GM12874 (cell line): ENCODE results near the gene RFX5.

Experiments used
- TF ChIP-seq, protein P1 (sequence below): IDR thresholded peaks from 2 replicates; pipeline ENCODE4 v1.5.1; 2011; ENCODE audit warnings: low read depth, mild to moderate bottlenecking, control low read depth, low read length, moderate library complexity; ENCODE audit not compliant: insufficient read depth

The RFX5 gene

DNA sequence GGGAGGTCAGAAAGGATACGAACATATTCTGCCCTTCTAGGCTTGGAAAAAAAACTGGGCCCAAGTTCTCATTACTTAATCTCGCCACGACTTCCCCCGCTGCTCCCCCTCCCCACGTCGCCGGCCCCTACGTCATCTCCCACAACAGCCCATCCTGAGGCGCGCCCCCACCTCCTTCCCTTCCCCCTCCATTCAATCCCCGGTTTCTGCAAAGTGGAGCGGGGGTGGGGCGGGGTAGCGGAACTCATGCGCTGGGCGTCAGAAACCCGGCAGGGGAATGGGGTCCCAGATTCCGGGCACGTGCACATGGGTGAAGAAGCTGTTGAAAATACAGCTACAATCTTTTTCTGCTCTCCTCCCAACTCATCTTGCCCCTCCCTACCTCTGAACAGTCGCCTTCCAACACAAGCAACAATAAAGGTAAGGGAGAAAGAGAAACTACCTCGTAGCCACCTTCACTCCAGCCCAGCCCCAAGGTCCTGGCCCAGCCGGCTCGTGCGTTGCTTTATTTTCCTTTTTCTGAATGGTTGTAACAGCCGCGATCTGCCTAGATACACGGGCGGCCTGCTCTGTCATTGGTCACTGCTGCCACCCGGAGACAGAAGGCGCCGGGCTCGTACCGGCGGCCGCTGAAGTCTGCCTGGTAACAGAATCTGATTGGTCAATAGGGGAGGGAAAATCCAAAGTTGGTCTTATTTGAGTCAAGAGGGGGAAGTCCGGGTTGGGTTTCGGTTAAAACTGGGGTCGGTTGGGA, at the start of gene RFX5:
Gene RFX5 (minus strand): TSS at position 484 of the 754 bp plus-strand sequence. CDS start 932 bp downstream, outside the sequence.
- TF ChIP-seq, protein P1, sequence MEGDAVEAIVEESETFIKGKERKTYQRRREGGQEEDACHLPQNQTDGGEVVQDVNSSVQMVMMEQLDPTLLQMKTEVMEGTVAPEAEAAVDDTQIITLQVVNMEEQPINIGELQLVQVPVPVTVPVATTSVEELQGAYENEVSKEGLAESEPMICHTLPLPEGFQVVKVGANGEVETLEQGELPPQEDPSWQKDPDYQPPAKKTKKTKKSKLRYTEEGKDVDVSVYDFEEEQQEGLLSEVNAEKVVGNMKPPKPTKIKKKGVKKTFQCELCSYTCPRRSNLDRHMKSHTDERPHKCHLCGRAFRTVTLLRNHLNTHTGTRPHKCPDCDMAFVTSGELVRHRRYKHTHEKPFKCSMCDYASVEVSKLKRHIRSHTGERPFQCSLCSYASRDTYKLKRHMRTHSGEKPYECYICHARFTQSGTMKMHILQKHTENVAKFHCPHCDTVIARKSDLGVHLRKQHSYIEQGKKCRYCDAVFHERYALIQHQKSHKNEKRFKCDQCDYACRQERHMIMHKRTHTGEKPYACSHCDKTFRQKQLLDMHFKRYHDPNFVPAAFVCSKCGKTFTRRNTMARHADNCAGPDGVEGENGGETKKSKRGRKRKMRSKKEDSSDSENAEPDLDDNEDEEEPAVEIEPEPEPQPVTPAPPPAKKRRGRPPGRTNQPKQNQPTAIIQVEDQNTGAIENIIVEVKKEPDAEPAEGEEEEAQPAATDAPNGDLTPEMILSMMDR: no peak

DNA sequence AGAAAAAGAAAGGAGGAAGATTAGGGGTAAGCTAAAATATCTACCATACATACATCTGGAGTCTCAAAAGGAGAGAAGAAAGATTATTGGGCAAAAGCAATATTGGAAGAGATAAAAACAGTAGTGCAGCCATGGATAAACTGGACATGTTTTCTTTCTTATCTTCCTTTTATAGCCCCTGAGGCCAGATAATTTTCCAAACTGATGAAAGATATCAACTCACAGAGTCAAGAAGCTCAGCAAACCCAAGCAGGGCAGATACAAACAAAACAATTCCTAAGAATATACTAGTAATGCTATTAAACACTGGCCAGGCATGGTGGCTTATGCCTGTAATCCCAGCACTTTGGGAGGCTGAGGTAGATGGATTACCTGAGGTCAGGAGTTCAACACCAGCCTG, 46.5 kb upstream of the RFX5 start:
- TF ChIP-seq, protein P1: no peak

DNA sequence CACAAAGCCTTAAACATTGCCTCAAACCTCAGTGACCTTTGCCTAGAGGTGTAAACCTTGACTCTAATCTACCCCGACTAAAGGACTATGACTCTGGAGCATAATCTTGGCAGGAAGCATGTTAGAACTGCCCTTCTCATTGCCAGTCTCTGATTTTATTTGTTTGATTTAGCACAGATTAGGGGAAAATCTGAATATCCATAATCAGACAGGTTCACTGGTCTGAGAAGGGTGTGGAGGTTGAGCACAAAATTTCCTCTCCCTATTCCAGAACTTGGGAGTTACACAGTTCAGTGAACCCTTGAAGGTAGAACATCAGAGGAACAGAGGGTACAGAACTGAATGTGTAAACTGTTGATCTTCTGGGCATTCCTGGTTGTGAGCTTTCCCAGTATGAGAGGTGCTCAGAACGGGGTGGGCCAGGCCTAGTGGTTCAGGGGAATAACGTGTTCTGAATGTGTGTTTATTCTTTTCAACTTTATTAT, 44.1 kb upstream of the RFX5 start:
- TF ChIP-seq, protein P1: no peak

DNA sequence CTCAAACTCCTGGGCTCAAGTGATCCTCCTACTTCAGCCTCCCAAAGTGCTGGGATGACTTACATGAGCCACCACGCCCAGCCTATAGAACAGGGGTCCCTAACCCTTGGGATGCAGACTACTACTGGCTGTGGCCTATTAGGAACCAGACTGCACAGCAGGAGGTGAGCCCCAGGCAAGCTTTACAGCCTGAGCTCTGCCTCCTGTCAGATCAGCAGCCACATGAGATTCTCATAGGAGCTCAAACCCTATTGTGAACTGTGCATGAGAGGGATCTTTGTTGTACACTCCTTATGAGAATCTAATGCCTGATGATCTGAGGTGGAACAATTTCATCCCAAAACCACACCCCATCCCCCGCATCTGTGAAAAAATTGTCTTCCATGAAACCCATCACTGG, 39.0 kb upstream of the RFX5 start:
- TF ChIP-seq, protein P1: no peak

DNA sequence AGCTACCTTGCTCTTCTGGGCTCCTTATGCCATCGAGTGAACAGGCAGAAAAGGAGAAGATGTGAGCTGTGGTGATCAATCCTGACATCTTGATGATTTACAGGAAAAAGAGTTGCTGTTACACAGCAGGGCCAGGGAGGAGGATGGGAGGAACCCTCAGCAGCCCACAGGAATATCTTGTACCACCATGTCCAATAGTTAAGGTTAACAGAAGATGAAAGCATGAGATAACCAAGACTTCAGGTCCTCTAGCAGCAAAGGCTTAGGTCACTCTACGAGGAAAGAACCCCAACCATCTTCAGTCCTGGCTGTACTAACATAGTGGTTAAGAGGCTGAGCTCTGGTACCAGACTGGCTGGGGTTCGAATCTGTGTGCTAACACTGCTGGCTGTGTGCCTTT, 37.5 kb upstream of the RFX5 start:
- TF ChIP-seq, protein P1: no peak

DNA sequence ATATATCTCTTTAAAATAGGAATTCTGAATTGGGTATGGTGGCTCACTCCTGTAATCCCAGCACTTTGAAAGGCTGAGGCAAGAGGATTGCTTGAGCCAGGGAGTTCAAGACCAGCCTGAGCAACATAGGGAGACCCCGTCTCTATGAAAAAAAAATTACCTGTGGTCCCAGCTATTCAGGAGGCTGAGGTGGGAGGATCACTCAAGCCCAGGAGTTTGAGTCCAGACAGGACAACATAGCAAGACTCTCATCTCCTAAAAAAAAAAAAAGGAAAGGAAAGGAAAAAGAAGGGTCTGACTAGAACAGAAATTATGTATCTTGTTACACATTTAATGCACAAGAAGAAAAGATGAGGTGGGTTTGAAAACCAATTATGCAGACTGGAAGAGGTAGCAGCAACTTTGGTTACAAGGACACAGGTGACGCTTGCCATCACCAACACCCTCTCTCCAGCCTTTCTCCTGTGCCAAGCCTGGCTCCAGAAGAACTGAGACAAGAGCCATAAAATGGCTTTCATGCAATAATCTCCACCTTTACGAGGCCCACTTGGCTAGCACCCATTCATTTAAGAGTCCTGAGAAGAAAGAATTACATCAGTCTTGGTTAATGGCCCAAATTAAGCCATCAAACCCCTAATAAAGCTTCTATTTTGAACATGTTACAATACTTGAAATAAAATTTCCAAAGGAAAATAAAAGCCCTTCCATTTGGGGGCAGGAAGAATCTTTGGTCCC, 30.3 kb upstream of the RFX5 start:
- TF ChIP-seq, protein P1: no peak

DNA sequence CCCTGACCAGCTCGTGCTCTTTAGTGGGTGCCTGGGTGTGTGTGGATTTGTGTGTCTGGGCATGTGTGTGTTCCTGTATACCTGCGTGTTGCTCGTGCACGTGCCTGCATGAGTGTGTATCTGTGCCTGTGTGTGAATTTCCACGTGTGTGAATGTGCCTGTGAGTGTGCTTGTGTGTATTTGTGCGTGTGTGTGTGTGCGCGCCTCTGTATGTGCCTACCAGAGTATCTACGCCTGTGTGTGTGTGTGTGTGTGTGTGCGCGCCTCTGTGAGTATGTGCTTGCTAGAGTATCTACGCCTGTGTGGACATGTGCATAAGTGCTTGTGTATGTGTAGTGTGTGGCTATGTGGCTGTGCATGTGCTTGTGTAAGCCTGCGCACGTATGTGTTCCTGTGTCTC, 26.1 kb upstream of the RFX5 start:
- TF ChIP-seq, protein P1: no peak
